DOHH2 (cell line): ENCODE data around the gene SPACA7.

Source experiments
- CTCF ChIP-seq: fragments of 200-600 bp; sonication (generic); IDR thresholded peaks from one replicate; pipeline ENCODE4 v1.5.1; 2014; ENCODE audit warnings: antibody characterized with exemption, mild to moderate bottlenecking, low read depth, low read length; ENCODE audit not compliant: poor library complexity, severe bottlenecking
- EZH2phosphoT487 ChIP-seq: fragments of 200-600 bp; sonication (generic); IDR thresholded peaks from 2 replicates; pipeline ENCODE4 v1.6.1; 2017; ENCODE audit warnings: borderline replicate concordance, mild to moderate bottlenecking, antibody characterized with exemption, low read length, moderate library complexity, mixed read lengths

DNA sequence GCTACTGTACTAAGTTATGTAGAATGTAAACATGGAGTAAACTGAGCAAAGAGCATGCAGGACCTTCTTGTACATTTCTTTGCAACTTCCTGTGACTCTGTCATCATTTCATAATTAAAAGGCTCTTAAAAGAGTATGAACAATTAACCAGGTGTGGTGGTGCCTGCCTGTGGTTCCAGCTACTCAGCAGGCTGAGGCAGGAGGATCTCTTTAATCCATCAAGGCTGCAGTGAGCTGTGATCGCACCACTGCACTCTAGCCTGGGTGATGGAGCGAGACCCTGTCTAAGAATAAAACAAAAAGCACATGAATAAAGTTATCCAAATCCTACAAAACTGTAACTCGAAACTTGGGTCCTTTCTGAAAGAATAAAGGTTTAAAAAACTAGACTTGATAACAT lies 5.8 kb upstream of the SPACA7 start:
- TF ChIP-seq CTCF (no peak), EZH2phosphoT487 (no peak)
